Keratinocyte (primary cell): ENCODE measurements around the gene WWC1.

ENCODE experiments used
- EZH2 ChIP-seq: IDR thresholded peaks from one replicate; pipeline ENCODE4 v1.6.1; 2012; ENCODE audit warnings: inconsistent platforms, mild to moderate bottlenecking, low read length, moderate library complexity
- TF ChIP-seq, protein P1 (sequence below), 3 experiments: IDR thresholded peaks in 1 of 3; conservative IDR thresholded peaks in 1 of 3; optimal IDR thresholded peaks in 1 of 3; 2 replicates in 2 of 3; 3 replicates in 1 of 3; pipeline versions ENCODE3 to v1.5.1; 2011; ENCODE audit warnings: low read length in 3 of 3, mild to moderate bottlenecking in 3 of 3, moderate library complexity in 2 of 3, control low read depth in 1 of 3, inconsistent platforms in 1 of 3; ENCODE audit not compliant: insufficient read depth in 2 of 3; ENCODE audit errors: extremely low read depth in 1 of 3

DNA sequence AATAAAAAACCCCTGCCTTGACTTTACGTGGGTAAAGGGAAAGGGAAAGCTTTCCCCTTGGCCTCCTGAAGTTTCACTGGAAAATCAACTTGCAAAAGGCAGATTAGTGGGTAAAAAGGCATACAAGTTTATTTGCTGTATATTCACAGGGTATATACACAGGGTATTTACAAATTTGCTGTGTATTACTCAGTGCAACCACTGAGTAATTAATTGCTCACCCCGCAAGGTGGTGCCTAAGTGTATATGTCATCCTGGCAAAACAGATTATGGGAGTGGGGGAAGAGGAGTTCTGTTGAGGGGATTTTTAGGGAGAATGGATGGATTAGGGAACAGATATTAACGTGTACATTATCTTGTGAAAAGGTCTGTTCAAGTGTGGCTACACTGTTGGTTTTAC is 187.7 kb downstream of the WWC1 start:
- TF ChIP-seq, protein P1, sequence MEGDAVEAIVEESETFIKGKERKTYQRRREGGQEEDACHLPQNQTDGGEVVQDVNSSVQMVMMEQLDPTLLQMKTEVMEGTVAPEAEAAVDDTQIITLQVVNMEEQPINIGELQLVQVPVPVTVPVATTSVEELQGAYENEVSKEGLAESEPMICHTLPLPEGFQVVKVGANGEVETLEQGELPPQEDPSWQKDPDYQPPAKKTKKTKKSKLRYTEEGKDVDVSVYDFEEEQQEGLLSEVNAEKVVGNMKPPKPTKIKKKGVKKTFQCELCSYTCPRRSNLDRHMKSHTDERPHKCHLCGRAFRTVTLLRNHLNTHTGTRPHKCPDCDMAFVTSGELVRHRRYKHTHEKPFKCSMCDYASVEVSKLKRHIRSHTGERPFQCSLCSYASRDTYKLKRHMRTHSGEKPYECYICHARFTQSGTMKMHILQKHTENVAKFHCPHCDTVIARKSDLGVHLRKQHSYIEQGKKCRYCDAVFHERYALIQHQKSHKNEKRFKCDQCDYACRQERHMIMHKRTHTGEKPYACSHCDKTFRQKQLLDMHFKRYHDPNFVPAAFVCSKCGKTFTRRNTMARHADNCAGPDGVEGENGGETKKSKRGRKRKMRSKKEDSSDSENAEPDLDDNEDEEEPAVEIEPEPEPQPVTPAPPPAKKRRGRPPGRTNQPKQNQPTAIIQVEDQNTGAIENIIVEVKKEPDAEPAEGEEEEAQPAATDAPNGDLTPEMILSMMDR (optimal IDR thresholded peaks at IDR 0.05 in 1 of 3, IDR thresholded peaks at IDR 0.05 in 1 of 3, conservative IDR thresholded peaks at IDR 0.05 in 1 of 3; ENCODE audit: extremely low read depth in 1 of 3, insufficient read depth in 2 of 3, low read length in 3 of 3): no peak
- TF ChIP-seq EZH2: no peak
